Measurements from ENCODE around the gene FRAS1. TPM values are rescaled to one million over a fixed set of nuclear protein-coding genes. Genes with fewer than 3 reads are reported as not detected.

The FRAS1 gene
- total RNA-seq, 1 donor from 2014 or later: 24.6 TPM

- H3K36me3 ChIP-seq (ENCODE audit: insufficient read depth, low read length): no peaks in the 10 kb centered on the region
- no peak for FAIRE-seq
- no peak overlapping the region for H2AFZ ChIP-seq (ENCODE audit: low read depth, low read length)
- H3K4me1 ChIP-seq (ENCODE audit: insufficient read depth, low read length): no peaks in the 10 kb centered on the region
- Mint-ChIP-seq H3K9me3 (ENCODE audit: unreplicated experiment) (peaks cover 4% of the 10 kb centered on the region), H3K4me3 (ENCODE audit: unreplicated experiment) (no peak overlapping the region), H3K27ac (ENCODE audit: unreplicated experiment) (no peak overlapping the region), H3K27me3 (ENCODE audit: low read depth, unreplicated experiment) (no peaks in the 10 kb centered on the region), H3K4me1 (ENCODE audit: low read depth, unreplicated experiment) (no peaks in the 10 kb centered on the region), H3K36me3 (ENCODE audit: low read depth, unreplicated experiment) (no peaks in the 10 kb centered on the region)
- no peaks in the 10 kb centered on the region for H3K27me3 ChIP-seq (ENCODE audit: insufficient read depth, low read length)
- no peak overlapping the region for H3K27ac ChIP-seq (ENCODE audit: low read depth, low read length)
- H3K9me3 ChIP-seq (ENCODE audit: insufficient read depth, low read depth, low read length): peaks cover 6% of the 10 kb centered on the region
- no peak overlapping the region for H3K4me3 ChIP-seq (ENCODE audit: insufficient read depth, low read depth, low read length)
- no peak for DNase-seq (ENCODE audit: low read depth)
- no peak overlapping the region for H3K4me2 ChIP-seq (ENCODE audit: low read length)
- H3K79me2 ChIP-seq (ENCODE audit: insufficient read depth, low read length): no peaks in the 10 kb centered on the region
- no peak overlapping the region for H3K9ac ChIP-seq (ENCODE audit: low read length)
- TF ChIP-seq, protein P1, sequence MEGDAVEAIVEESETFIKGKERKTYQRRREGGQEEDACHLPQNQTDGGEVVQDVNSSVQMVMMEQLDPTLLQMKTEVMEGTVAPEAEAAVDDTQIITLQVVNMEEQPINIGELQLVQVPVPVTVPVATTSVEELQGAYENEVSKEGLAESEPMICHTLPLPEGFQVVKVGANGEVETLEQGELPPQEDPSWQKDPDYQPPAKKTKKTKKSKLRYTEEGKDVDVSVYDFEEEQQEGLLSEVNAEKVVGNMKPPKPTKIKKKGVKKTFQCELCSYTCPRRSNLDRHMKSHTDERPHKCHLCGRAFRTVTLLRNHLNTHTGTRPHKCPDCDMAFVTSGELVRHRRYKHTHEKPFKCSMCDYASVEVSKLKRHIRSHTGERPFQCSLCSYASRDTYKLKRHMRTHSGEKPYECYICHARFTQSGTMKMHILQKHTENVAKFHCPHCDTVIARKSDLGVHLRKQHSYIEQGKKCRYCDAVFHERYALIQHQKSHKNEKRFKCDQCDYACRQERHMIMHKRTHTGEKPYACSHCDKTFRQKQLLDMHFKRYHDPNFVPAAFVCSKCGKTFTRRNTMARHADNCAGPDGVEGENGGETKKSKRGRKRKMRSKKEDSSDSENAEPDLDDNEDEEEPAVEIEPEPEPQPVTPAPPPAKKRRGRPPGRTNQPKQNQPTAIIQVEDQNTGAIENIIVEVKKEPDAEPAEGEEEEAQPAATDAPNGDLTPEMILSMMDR (IDR thresholded peaks at IDR 0.05; ENCODE audit: insufficient read depth, low read depth, low read length): no peak
- no peak for TF ChIP-seq EZH2 (IDR thresholded peaks at IDR 0.05; ENCODE audit: insufficient read depth, low read length)
- H4K20me1 ChIP-seq (ENCODE audit: insufficient read depth, low read length): no peaks in the 10 kb centered on the region
Measured at GRCh38 chr4:78032446-78032845, 24.7 kb upstream of the FRAS1 start.

- no peaks in the 10 kb centered on the region for H3K79me2 ChIP-seq (ENCODE audit: insufficient read depth, low read length)
- no peaks in the 10 kb centered on the region for H3K4me1 ChIP-seq (ENCODE audit: insufficient read depth, low read length)
- H3K9me3 Mint-ChIP-seq (ENCODE audit: unreplicated experiment): peaks cover 4% of the 10 kb centered on the region
- no peaks in the 10 kb centered on the region for H3K27me3 Mint-ChIP-seq (ENCODE audit: low read depth, unreplicated experiment)
- H3K4me2 ChIP-seq (ENCODE audit: low read length): no peak overlapping the region
- peaks cover 6% of the 10 kb centered on the region for H3K9me3 ChIP-seq (ENCODE audit: insufficient read depth, low read depth, low read length)
- no peak overlapping the region for H3K4me3 ChIP-seq (ENCODE audit: insufficient read depth, low read depth, low read length)
- H2AFZ ChIP-seq (ENCODE audit: low read depth, low read length): no peak overlapping the region
- TF ChIP-seq, protein P1 (IDR thresholded peaks at IDR 0.05; ENCODE audit: insufficient read depth, low read depth, low read length): no peak
- H3K36me3 ChIP-seq (ENCODE audit: insufficient read depth, low read length): no peaks in the 10 kb centered on the region
- no peaks in the 10 kb centered on the region for H3K4me1 Mint-ChIP-seq (ENCODE audit: low read depth, unreplicated experiment)
- H3K27ac ChIP-seq (ENCODE audit: low read depth, low read length): no peak overlapping the region
- H3K9ac ChIP-seq (ENCODE audit: low read length): no peak overlapping the region
- H3K36me3 Mint-ChIP-seq (ENCODE audit: low read depth, unreplicated experiment): no peaks in the 10 kb centered on the region
- H3K27ac Mint-ChIP-seq (ENCODE audit: unreplicated experiment): no peak overlapping the region
- H3K27me3 ChIP-seq (ENCODE audit: insufficient read depth, low read length): no peaks in the 10 kb centered on the region
- H3K4me3 Mint-ChIP-seq (ENCODE audit: unreplicated experiment): no peak overlapping the region
- DNase-seq (ENCODE audit: low read depth): no peak
- H4K20me1 ChIP-seq (ENCODE audit: insufficient read depth, low read length): no peaks in the 10 kb centered on the region
- FAIRE-seq: no peak
Measured at GRCh38 chr4:78032929-78033328, 24.2 kb upstream of the FRAS1 start.

GRCh38 chr4:78033861-78034260 is 23.3 kb upstream of the FRAS1 start:
- Histone ChIP-seq H3K4me2 (ENCODE audit: low read length) (no peak overlapping the region), H3K27me3 (ENCODE audit: insufficient read depth, low read length) (no peaks in the 10 kb centered on the region), H3K79me2 (ENCODE audit: insufficient read depth, low read length) (no peaks in the 10 kb centered on the region), H3K4me1 (ENCODE audit: insufficient read depth, low read length) (no peaks in the 10 kb centered on the region), H3K27ac (ENCODE audit: low read depth, low read length) (no peak overlapping the region), H4K20me1 (ENCODE audit: insufficient read depth, low read length) (no peaks in the 10 kb centered on the region), H3K9ac (ENCODE audit: low read length) (no peak overlapping the region), H2AFZ (ENCODE audit: low read depth, low read length) (no peak overlapping the region), H3K9me3 (ENCODE audit: insufficient read depth, low read depth, low read length) (peaks cover 6% of the 10 kb centered on the region), H3K36me3 (ENCODE audit: insufficient read depth, low read length) (no peaks in the 10 kb centered on the region), H3K4me3 (ENCODE audit: insufficient read depth, low read depth, low read length) (no peak overlapping the region)
- H3K36me3 Mint-ChIP-seq (ENCODE audit: low read depth, unreplicated experiment): no peaks in the 10 kb centered on the region
- TF ChIP-seq, protein P1 (IDR thresholded peaks at IDR 0.05; ENCODE audit: insufficient read depth, low read depth, low read length): no peak
- no peak for TF ChIP-seq EZH2 (IDR thresholded peaks at IDR 0.05; ENCODE audit: insufficient read depth, low read length)
- peaks cover 4% of the 10 kb centered on the region for H3K9me3 Mint-ChIP-seq (ENCODE audit: unreplicated experiment)
- H3K27ac Mint-ChIP-seq (ENCODE audit: unreplicated experiment): no peak overlapping the region
- no peak overlapping the region for H3K4me3 Mint-ChIP-seq (ENCODE audit: unreplicated experiment)
- no peak for DNase-seq (ENCODE audit: low read depth)
- no peaks in the 10 kb centered on the region for H3K4me1 Mint-ChIP-seq (ENCODE audit: low read depth, unreplicated experiment)
- no peak for FAIRE-seq
- H3K27me3 Mint-ChIP-seq (ENCODE audit: low read depth, unreplicated experiment): no peaks in the 10 kb centered on the region
